CD4-positive, alpha-beta T cell treated with Interleukin-1 beta for 1 hour (primary cell): ENCODE results near the gene CDH15.

Experiments used
- DNase-seq, 2 donors: peaks; one replicate each; pipeline ENCODE4 v3.0.0-alpha.2; 2020 to 2022

CDH15 gene

DNA sequence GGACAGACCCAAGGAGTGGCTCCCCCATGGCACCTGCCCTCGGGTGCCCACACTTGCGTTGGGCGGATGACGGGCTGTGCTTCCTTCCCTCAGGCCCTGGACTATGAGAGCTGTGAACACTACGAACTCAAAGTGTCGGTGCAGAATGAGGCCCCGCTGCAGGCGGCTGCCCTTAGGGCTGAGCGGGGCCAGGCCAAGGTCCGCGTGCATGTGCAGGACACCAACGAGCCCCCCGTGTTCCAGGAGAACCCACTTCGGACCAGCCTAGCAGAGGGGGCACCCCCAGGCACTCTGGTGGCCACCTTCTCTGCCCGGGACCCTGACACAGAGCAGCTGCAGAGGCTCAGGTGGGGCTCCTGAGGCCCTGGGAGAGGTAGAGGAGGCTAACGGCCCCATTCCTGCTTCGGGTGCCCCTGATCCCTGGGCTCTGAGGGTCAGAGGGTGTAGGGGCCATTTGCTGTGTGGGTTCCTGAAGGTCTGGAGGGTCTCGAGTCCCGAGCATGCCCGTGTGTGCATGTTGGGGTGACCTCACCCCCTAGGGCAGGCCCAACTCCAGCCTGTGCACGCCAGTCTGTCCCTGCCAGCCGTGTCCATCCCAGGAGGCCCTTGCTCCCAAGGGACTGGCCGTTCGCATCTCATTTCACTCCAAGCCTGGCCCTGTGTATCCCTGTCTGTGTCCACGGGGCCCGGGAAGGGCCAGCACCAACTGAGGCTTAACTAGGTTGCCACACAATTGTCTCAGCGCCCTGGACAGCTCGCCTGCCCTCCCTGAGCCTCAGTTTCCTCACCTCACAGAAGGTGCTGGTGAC lies 18.8 kb downstream of the CDH15 start:
- no peak for DNase-seq

DNA sequence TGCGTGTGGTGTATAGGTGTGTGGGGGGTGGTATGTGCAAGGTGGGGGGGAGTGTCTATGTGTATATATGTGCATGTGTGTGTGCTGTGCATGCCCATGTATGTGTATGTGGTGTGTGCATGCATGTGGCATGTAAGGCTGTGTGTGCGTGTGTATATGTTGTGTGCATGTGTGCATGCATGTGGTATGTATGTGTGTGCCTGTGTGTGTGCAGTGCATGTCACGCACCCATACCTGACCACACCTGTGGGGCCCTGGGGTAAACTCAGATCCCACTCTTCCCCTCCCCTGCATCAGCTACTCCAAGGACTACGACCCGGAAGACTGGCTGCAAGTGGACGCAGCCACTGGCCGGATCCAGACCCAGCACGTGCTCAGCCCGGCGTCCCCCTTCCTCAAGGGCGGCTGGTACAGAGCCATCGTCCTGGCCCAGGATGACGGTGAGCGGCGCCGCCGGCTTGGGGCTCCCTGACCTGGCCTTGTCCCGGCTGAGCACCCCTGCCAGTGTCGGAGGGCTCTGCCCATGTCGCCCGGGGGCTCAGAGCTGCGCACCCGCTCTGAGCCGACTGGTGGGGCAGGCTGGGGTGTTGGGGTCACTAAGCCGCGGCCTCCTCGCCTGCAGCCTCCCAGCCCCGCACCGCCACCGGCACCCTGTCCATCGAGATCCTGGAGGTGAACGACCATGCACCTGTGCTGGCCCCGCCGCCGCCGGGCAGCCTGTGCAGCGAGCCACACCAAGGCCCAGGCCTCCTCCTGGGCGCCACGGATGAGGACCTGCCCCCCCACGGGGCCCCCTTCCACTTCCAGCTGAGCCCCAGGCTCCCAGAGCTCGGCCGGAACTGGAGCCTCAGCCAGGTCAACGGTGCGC lies 19.7 kb downstream of the CDH15 start:
- DNase-seq: no peak

DNA sequence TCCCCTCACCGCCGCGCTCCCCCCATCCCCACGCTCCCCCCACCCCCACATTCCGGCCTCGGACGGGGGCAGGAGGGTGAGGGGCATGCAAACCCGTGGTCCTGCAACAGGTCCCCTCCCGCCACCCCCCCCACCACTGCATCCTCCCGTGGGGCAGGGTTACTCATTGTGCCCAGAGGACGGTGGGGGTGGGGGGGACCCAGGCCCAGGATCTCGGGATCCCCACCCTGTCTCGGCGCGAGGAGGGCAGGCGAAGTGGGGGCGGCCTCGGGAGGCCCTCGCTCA lies 20.3 kb downstream of the CDH15 start:
- no peak for DNase-seq

DNA sequence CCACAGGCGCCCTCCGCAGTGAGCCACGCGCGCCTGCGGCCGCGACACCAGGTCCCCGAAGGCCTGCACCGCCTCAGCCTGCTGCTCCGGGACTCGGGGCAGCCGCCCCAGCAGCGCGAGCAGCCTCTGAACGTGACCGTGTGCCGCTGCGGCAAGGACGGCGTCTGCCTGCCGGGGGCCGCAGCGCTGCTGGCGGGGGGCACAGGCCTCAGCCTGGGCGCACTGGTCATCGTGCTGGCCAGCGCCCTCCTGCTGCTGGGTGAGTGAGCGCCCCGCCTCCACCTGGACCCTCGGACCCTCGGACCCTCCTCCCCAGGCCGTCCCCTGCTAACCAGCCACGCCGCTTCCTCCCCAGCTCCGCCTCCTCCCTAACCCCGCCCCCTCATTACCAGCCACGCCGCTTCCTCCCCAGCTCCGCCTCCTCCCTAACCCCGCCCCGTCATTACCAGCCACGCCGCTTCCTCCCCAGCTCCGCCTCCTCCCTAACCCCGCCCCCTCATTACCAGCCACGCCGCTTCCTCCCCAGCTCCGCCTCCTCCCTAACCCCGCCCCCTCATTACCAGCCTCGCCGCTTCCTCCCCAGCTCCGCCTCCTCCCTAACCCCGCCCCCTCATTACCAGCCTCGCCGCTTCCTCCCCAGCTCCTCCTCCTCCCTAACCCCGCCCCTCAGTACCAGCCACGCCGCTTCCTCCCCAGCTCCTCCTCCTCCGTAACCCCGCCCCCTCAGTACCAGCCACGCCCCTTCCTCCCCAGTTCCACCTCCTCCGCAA lies 20.8 kb downstream of the CDH15 start:
- DNase-seq: peak; percentile 88 to 89

DNA sequence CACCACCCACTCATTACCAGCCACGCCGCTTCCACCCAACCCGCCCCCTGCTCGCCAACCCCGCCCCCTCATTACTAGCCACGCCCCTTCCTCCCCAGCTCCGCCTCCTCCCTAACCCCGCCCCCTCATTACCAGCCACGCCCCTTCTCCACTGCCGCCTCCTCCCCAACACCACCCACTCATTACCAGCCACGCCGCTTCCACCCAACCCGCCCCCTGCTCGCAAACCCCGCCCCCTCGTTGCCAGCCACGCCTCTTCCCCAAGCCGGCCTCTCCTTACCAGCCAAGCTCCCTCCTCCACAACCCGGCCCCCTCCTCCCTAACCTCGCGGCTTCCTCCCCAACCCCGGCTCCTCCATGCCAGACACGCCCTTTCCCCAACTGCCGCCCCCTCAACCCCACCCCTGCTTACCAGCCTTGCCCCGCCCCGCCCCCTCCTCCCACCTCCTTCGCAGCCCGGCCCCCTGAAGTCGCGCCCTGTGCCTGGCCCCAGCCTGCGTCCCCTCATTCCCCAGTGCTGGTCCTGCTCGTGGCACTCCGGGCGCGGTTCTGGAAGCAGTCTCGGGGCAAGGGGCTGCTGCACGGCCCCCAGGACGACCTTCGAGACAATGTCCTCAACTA lies 21.5 kb downstream of the CDH15 start:
- peak; percentile 61 to 75 for DNase-seq

DNA sequence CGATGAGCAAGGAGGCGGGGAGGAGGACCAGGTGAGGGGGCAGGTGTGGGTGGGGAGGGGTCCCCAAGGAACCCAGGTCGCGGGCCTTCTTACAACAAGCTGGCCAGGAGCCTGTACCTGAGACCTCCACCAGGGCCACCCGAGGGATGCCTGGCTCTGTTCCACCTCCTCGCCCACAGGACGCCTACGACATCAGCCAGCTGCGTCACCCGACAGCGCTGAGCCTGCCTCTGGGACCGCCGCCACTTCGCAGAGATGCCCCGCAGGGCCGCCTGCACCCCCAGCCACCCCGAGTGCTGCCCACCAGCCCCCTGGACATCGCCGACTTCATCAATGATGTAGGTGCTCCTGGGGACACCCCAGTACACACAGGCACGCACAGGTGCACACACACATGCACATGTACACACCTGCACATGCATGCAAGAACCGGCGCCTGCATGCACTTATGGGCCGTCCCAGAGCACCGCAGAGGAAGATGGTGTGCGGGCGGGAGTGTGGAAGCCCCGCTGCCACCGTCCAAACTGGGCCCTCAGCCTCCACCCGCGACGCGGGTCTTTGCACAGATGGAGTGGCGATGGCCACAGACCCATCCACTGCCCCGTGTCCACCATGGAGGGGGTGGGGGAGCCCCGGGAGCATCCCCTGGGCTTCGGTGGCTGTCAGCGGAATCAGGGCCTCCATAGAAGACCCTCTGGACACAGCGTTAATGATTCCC lies 22.2 kb downstream of the CDH15 start:
- DNase-seq: no peak

DNA sequence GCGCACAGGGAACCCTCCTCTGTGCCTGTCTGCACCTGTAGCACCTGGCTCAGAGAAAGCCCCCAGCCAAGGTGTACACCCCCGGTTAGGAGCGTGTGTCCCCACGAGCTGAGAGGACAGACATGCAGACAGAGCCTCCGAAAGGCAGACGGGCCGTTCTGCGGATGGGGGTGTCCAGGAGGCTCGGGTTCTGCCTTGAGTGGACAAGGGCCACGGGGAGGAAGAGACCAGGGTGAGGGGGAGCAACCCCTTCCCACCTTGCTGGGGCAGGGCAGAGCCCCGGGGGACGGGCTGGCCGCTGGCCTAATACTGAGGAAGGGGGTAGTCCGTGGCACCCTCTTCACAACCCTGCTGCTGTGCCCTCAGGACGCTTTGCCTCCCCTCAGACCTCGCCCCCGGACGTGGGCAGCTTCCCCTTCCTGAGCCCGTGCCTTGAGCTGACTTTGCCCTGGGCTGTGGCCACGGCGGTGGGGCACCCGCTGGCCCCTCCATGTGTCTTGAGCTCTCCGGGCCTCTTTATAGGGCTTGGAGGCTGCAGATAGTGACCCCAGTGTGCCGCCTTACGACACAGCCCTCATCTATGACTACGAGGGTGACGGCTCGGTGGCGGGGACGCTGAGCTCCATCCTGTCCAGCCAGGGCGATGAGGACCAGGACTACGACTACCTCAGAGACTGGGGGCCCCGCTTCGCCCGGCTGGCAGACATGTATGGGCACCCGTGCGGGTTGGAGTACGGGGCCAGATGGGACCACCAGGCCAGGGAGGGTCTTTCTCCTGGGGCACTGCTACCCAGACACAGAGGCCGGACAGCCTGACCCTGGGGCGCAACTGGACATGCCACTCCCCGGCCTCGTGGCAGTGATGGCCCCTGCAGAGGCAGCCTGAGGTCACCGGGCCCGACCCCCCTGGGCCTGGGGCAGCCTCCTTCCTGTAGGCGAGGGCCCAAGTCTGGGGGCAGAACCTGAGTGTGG lies 23.1 kb downstream of the CDH15 start:
- no peak for DNase-seq

DNA sequence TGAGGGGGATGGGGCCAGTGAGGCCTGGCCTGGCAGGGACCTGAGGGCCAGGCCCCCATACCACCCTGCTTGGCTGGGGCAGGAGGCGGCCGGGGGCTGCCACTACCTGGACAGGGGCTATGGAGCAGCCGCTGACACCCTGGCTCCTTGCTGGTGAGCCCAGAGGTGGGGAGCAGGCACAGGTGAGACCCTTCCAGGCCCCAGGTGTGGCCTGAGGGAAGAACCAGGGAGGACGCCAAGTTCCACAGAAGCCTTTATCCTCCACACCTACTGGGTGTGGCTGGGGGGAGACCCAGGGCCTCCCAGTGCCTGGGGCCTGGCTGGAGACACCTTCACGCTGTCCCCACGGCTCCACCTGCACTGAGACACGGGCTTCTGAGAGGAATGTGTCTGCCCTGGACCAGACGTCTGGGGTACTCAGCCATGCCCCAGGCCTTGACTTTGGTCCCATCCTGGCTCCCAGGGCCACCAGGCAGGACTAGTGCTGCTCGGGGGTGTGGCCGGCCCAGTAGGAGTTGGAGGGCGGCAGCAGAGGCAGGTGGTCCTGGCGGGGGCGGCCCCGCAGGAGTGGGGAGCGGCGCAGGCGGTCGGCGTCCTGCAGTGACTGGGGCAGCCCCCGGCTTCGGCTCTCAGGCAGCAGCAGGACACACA lies 24.1 kb downstream of the CDH15 start:
- DNase-seq: no peak

DNA sequence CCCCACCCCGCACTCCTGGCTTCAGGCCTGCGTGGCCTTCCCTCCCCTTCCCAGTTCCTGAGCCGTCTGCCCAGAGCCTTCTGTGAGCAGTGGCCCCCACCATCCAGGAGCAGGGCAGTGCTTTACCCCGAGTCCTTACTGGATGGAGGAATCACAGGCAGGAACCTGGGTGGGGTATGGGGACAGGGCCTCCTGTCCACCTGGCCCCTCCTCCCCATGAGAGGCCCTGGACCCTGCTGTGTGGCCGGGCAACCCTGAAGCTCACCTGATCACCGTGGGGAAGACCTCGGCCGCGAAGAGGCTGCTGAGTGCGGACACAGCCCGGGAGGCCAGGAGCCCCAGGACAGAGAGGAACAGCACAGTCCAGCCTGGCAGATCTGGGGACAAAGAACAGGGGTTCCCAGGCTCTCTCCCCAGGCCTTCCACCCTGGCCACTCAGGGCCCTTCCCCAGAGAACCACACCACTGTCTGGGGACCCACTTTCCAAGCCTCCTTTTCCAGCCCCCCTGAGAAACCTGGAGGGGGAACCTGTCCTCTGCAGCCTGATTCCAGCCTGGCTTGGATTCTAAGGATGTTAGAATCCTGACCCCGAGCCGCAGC lies 25.6 kb downstream of the CDH15 start:
- DNase-seq: no peak

DNA sequence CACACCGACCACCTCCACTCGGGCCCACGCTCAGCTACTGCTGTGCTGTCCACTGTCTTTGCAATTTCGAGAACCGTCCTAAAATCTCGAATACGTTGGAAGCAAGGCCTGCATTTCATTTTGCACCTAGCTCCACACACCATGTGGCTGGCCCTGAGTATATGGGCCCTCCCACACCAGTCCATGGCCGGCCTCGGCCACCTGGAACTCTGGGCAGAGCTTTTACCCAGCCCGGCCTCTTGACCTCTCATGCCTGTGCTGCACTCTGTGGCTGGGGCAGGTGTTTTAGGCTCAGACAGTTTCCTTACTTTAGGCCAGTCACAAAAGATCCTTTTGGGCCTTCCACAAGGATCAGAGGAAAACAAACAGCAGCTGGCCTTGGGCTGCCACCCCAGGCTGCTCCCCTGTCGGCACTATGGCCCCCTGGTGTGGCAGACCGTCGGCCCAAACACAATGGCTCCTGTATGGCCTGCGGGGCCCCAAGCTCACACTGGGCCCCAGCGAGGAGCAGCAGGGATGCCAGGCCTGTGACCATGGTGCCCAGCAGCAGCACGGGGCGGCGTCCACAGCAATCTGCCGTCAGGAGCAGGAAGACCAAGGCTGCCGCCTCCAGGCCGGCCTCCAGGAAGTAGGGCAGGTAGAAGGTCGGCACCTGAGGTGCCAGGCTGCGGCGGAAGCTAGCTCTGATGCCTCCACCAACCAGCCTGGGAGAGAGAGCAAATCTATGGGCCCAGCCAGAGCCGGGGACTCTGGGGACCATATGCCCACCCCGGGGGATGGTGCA lies 26.3 kb downstream of the CDH15 start:
- DNase-seq: no peak

DNA sequence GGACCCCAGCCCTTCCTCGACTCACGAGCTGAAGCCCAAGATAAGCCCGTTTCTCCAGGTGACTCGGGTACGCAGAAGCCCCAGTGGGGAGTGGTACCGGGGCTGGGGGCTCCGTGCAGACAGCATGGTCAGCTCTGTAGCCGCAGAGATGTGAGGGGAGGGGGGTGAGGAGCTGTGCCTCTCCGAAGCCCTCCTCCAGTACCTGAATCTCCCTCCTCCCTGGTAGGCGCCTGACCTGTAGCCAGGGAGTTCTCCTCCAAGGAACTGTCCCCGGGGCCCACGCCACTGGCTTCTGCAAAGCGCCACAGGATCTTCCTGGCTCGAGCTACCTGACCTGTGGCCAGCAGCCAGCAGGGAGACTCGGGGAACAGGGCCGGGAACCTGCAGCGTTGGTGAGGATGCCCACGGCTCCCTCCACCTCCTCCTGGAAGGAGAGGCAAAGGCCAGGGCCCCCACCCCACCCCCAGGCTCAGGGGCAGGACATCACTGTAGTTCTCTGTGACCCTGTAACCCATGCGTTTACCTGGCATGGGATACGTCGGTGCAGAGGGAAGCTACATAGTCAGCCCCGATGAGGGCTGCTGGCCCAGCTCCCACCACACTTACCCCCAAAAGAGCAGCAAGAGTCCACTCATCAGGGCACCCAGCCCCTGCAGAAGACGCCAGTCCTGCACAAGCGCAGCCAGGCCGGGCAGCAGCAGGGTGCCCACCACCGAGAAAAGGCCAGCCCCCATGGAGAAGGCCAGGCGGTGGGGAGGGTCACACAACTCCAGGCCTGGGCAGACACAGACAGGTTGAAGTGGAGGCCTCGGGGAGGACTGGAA lies 27.1 kb downstream of the CDH15 start:
- DNase-seq: no peak

DNA sequence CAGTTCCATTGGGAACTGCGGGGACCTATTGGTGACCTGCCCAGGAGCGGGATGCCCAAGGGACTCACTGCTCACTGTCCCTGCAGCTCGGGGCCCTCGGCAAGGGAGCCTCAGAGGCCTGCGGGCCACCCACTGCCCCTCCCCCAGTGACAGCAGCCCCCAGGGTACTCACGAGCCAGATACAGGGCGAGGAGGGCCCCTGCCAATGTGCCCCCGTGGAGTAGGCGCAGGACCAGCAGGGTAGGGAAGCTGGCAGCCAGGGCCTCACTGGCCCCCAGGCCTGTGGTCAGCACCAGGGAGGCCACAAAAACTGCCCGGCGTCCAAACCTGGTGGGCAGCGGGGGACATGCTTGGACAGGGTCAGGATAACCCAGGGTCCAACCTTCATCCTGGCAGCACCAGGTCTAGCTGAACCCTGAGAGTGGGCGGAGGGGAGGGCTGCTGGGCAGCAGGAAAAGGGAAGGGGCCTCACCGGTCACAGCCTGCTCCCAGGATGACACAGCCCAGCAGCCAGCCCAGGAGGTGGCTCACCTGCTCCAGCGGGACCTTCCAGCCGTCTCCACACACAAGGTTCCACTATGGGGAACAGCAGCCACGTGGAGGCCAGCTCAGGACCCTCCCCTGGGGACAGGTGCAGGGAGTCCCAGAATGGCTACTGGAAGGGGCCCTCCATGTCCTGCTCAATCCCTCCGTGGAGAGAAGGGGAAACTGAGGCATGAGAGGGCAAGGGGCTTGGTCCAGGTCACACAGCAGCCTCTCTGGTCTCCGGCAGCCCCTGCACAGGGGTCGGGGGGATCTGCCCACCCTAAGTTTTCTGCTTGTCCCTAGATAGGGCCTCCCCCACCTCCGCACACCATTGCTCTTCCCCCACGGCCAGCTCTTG lies 27.9 kb downstream of the CDH15 start:
- DNase-seq: no peak

DNA sequence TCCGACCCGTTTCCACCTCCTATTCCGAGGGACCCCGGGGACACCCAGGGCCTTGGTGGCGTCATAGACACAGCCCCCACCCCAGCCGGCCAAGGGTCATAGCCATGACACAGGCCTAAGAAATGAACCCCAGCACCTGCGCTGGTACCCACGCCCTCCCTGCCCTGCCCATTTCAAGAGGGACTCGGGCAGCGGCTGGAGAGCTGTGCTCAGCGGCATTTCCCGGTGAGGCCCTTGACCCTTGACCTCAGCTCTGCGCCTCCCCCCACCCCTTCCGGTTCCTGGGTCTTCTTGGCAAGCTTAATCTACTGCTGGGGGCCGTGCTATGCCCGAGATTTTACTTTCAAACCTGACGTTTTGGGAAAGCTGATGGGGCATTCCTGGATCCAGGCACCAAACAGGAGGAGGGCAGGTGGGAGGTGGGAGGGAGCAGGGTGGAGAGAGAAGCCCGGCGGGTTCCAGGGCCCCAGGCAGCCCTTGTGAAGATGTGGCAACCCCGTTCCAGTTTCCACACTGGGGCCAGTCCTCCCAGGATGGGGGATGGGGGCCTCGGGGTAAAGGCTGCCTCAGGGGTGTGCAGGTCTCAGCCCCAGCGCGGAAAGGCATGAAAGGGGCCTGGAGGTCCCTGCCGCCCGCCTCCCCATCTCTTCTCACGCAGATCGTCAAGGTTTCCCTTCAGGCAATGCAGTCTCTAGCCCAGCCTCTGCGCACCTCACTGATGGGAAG lies 28.7 kb downstream of the CDH15 start, which contains the start of gene SLC22A31:
Gene SLC22A31, minus strand, starts transcription at position 414 of the 726 bp plus-strand sequence. Its CDS starts 36 bp downstream, at position 378.
- DNase-seq: no peak

DNA sequence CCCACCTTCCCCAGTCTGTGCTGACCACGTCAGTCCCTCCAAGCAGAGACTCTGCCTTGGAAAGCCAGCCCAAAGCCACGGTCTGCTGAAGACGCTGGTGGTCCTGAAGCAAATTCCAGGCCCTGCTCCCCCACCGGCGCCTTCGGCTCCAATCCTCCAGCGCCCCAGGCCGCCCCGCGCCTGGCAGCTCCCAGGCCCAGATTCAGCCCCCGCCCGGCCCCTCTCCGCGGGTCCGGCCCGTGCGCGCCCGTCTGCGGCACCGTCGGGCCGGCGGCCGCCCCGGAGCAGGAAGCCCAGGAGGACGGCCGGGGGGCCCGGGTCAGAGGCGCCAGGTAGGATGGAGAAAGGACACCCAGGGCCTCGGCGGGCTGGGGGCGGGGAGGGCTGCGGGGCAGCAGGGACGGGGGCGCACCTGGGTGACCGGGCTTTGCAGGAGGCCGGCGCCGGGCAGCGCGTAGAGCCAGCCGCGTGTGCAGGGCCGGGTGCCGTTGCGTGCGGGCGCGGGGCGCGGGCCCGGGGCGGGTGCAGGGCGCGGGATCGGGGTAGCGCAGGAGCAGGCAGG lies 29.4 kb downstream of the CDH15 start:
- DNase-seq: no peak

DNA sequence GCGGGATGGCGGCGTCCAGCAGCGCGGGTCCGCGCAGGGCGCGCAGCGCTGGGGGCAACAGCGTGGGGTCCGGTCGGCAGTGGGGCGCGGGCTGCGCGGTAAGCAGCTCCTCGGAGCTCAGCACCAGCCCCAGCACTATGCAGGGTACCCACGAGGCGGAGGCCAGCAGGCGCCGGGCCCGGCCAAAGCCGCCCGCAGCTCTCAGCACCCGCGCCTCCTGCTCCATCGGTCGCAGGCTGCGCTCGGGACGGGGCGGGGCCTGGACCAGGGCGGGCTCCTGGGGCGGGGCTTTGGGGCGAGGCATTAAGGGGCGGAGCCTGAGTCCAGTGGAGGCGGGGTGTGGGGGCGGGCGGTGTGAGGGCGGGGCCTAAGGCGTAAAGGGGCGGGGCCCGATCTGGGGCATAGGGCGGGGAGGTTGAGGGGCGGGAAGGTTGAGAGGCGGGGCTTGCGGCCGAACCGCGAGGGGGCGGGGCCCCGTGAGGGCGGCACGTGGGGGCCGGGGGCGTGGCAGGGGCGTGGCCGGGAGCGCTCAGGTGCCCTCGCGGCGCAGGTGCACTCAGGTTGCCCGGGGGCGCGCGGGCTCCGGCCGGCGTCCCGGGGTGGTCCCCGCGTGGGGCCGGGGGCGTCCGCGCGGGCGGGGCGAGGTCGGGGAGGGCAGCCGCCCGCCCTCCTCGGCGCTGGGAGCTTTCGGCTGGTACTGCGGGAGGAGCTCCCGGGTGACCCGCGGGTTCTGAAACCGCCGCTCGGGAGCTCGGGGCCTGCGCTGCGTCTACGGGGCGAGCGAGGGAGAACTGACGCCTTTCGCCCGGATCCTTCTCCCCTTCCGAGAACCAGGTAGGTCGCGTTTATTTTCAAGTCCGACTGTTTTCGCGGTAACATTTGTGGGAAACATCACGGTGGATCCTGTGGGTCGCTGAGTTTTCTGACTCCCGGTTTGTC lies 30.2 kb downstream of the CDH15 start:
- peak; percentile 80 to 85 for DNase-seq
